Measurements from ENCODE around the gene INF2.

DNA sequence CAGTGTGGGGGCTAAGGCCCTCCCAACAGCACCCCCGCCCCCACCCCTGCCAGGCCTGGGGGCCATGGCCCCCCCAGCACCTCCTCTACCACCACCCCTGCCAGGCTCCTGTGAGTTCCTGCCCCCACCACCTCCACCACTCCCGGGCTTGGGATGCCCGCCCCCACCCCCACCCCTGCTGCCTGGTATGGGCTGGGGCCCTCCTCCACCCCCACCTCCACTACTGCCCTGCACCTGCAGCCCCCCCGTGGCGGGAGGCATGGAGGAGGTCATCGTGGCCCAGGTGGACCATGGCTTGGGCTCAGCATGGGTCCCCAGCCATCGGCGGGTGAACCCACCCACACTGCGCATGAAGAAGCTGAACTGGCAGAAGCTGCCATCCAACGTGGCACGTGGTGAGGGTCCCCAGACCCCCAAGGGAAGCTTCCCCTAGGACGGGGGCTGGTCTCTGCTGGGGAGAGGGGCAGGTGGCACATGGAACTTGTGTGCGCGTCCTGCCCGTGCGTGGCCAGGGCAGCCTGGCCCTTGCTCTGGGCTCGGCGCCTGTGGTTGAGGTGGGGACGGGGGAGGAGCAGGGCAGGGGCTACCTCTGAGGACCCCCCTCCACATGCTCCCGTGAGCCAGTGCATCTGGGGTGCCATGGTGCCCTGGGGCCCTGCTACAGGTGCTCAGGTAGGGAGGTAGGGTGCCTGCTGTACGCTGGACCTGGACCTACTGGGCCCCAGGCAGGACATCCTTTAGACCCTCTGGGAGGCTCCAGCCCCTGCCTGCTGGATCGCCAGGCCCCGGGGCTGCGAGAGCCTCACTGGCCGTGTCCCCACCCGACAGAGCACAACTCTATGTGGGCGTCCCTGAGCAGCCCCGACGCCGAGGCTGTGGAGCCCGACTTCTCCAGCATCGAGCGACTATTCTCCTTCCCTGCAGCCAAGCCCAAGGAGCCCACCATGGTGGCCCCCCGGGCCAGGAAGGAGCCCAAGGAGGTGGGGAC is 18.5 kb downstream of the INF2 start:
- TF ChIP-seq, protein P1, sequence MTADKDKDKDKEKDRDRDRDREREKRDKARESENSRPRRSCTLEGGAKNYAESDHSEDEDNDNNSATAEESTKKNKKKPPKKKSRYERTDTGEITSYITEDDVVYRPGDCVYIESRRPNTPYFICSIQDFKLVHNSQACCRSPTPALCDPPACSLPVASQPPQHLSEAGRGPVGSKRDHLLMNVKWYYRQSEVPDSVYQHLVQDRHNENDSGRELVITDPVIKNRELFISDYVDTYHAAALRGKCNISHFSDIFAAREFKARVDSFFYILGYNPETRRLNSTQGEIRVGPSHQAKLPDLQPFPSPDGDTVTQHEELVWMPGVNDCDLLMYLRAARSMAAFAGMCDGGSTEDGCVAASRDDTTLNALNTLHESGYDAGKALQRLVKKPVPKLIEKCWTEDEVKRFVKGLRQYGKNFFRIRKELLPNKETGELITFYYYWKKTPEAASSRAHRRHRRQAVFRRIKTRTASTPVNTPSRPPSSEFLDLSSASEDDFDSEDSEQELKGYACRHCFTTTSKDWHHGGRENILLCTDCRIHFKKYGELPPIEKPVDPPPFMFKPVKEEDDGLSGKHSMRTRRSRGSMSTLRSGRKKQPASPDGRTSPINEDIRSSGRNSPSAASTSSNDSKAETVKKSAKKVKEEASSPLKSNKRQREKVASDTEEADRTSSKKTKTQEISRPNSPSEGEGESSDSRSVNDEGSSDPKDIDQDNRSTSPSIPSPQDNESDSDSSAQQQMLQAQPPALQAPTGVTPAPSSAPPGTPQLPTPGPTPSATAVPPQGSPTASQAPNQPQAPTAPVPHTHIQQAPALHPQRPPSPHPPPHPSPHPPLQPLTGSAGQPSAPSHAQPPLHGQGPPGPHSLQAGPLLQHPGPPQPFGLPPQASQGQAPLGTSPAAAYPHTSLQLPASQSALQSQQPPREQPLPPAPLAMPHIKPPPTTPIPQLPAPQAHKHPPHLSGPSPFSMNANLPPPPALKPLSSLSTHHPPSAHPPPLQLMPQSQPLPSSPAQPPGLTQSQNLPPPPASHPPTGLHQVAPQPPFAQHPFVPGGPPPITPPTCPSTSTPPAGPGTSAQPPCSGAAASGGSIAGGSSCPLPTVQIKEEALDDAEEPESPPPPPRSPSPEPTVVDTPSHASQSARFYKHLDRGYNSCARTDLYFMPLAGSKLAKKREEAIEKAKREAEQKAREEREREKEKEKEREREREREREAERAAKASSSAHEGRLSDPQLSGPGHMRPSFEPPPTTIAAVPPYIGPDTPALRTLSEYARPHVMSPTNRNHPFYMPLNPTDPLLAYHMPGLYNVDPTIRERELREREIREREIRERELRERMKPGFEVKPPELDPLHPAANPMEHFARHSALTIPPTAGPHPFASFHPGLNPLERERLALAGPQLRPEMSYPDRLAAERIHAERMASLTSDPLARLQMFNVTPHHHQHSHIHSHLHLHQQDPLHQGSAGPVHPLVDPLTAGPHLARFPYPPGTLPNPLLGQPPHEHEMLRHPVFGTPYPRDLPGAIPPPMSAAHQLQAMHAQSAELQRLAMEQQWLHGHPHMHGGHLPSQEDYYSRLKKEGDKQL (CRISPR knock-in tag; IDR thresholded peaks at IDR 0.05; ENCODE audit: borderline replicate concordance), result no peak
- TF ChIP-seq, protein P2, sequence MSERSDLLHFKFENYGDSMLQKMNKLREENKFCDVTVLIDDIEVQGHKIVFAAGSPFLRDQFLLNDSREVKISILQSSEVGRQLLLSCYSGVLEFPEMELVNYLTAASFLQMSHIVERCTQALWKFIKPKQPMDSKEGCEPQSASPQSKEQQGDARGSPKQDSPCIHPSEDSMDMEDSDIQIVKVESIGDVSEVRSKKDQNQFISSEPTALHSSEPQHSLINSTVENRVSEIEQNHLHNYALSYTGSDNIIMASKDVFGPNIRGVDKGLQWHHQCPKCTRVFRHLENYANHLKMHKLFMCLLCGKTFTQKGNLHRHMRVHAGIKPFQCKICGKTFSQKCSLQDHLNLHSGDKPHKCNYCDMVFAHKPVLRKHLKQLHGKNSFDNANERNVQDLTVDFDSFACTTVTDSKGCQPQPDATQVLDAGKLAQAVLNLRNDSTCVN (CRISPR knock-in tag; IDR thresholded peaks at IDR 0.05), result no peak
- TF ChIP-seq, protein P3, sequence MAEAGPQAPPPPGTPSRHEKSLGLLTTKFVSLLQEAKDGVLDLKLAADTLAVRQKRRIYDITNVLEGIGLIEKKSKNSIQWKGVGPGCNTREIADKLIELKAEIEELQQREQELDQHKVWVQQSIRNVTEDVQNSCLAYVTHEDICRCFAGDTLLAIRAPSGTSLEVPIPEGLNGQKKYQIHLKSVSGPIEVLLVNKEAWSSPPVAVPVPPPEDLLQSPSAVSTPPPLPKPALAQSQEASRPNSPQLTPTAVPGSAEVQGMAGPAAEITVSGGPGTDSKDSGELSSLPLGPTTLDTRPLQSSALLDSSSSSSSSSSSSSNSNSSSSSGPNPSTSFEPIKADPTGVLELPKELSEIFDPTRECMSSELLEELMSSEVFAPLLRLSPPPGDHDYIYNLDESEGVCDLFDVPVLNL (CRISPR knock-in tag; IDR thresholded peaks at IDR 0.05; ENCODE audit: low read depth), result no peak
- TF ChIP-seq SIX5 (IDR thresholded peaks at IDR 0.05; ENCODE audit: borderline replicate concordance in 1 of 2, insufficient read depth in 1 of 2, low read depth in 1 of 2, low read length in 2 of 2) (no peak), NFIC (IDR thresholded peaks at IDR 0.05) (no peak)
- TF ChIP-seq, protein P4, sequence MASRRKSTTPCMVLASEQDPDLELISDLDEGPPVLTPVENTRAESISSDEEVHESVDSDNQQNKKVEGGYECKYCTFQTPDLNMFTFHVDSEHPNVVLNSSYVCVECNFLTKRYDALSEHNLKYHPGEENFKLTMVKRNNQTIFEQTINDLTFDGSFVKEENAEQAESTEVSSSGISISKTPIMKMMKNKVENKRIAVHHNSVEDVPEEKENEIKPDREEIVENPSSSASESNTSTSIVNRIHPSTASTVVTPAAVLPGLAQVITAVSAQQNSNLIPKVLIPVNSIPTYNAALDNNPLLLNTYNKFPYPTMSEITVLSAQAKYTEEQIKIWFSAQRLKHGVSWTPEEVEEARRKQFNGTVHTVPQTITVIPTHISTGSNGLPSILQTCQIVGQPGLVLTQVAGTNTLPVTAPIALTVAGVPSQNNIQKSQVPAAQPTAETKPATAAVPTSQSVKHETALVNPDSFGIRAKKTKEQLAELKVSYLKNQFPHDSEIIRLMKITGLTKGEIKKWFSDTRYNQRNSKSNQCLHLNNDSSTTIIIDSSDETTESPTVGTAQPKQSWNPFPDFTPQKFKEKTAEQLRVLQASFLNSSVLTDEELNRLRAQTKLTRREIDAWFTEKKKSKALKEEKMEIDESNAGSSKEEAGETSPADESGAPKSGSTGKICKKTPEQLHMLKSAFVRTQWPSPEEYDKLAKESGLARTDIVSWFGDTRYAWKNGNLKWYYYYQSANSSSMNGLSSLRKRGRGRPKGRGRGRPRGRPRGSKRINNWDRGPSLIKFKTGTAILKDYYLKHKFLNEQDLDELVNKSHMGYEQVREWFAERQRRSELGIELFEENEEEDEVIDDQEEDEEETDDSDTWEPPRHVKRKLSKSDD (conservative IDR thresholded peaks at IDR 0.05; ENCODE audit: low read length), result no peak

Data from K562 (cell line).